ENCODE results near the gene SLC2A11. TPM values are rescaled to one million over a fixed set of nuclear protein-coding genes. Genes with fewer than 3 reads are reported as not detected.

SLC2A11 gene
- total and polyA plus RNA-seq, 3 donors from 2014 or later: 14.3 to 22.7 (median 21.8) TPM

DNA sequence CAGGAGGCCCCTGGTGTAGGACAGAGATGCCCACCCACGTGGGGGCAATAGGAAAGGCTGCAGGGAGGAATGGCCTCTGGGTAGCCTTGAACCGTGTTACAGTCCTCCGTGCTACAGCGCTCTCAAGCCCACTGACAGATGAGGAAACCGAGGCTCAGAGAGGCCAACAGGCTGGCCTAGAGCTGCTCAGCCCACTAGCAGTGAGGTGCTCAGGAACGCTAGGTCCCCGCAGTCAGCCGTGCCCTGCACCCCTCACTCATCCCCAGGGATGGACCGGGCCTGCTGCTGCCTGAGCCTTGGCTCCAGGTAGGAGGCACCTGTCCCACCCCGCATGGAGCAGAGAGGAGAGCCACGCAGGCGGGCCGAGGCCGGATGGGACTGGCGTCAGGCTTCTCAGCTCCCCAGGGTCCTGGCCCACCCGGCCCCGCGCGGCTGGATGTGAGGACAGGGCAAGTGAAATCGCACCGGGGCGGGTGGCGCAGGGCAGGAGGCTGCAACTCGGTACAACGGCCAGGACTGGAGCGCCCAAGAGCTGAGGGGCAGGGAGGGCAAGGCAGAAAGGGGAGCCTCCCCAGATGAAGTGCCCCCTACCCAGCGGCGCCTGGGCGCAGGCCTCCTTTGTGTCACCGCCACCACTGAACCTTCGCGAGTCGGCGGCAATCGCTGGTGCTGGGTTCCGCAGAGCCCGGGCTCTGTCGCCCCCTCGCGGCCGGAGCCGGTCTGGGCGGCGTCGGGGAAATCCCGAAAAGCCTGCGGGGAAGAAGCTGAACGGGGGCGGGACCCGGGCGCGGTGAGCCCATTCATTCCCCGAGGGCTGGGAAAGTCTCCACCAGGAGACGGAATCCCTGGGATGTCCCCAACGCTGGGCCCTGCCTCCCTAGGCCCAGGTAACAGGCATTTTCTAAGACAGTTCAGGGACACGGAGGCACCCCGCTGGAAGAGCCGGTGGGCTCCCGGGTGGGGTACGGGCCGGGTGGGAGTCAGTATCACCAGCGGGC is 8.4 kb upstream of the SLC2A11 start:
- H3K36me3 ChIP-seq (ENCODE audit: low read depth, missing control alignments): no peaks in the 10 kb centered on the region
- no peaks in the 10 kb centered on the region for H3K9me3 ChIP-seq
- DNase-seq: peak; percentile 86
- no peak for TF ChIP-seq POLR2A (IDR thresholded peaks at IDR 0.05)
- TF ChIP-seq, protein P1, sequence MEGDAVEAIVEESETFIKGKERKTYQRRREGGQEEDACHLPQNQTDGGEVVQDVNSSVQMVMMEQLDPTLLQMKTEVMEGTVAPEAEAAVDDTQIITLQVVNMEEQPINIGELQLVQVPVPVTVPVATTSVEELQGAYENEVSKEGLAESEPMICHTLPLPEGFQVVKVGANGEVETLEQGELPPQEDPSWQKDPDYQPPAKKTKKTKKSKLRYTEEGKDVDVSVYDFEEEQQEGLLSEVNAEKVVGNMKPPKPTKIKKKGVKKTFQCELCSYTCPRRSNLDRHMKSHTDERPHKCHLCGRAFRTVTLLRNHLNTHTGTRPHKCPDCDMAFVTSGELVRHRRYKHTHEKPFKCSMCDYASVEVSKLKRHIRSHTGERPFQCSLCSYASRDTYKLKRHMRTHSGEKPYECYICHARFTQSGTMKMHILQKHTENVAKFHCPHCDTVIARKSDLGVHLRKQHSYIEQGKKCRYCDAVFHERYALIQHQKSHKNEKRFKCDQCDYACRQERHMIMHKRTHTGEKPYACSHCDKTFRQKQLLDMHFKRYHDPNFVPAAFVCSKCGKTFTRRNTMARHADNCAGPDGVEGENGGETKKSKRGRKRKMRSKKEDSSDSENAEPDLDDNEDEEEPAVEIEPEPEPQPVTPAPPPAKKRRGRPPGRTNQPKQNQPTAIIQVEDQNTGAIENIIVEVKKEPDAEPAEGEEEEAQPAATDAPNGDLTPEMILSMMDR (IDR thresholded peaks at IDR 0.05): peak; percentile 93 to 97 (median 97)
- H3K27ac ChIP-seq: no peak overlapping the region
- H3K4me3 ChIP-seq: peak overlapping the region; percentile 11 to 36
- 21 to 26% methylated on average over 9 to 61 of the region's 62 CpGs for WGBS, 2 donors
- intact Hi-C loops (cut with DNase I; ENCODE audit: low total_unique reads): loop anchor here (5.0 kb wide), 1 partner anchor 82 kb away; the partner anchor contains the start of gene CHCHD10
- H3K4me1 ChIP-seq: peaks cover 23% of the 10 kb centered on the region
- no peaks in the 10 kb centered on the region for H3K27me3 ChIP-seq

DNA sequence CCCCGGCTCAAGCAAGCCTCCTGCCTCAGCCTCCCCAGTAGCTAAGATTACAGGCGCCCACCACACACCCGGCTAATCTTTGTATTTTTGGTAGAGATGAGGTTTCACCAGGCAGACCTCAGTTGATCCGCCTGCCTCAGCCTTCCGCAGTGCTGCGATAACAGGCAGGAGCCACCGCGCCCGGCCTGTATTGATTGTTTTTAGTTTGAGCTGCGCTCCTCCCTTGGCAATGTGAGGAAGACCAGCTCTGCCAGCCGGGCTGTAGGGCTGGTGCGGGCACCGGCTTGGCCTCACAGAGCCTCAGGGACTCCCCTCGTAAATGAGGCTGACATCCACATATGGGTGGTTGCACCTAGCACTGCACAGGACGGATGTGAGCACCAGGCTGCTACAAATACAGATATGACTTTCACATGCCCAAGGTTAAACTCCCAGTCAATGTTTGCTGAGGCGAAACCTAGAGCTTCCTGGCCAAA is 7.5 kb upstream of the SLC2A11 start:
- H3K27me3 ChIP-seq: no peaks in the 10 kb centered on the region
- intact Hi-C loops (cut with DNase I; ENCODE audit: low total_unique reads): no loop called here
- peak overlapping the region in 1 of 2 donors; percentile 11 for H3K4me3 ChIP-seq
- DNase-seq: no peak
- no peaks in the 10 kb centered on the region for H3K9me3 ChIP-seq
- TF ChIP-seq, protein P1 (IDR thresholded peaks at IDR 0.05): no peak
- TF ChIP-seq POLR2A (IDR thresholded peaks at IDR 0.05): no peak
- WGBS, 2 donors: 59 to 65% methylated on average over 15 to 16 of the region's 16 CpGs
- H3K4me1 ChIP-seq: peaks cover 21% of the 10 kb centered on the region
- H3K27ac ChIP-seq: no peak overlapping the region
- H3K36me3 ChIP-seq (ENCODE audit: low read depth, missing control alignments): no peaks in the 10 kb centered on the region

DNA sequence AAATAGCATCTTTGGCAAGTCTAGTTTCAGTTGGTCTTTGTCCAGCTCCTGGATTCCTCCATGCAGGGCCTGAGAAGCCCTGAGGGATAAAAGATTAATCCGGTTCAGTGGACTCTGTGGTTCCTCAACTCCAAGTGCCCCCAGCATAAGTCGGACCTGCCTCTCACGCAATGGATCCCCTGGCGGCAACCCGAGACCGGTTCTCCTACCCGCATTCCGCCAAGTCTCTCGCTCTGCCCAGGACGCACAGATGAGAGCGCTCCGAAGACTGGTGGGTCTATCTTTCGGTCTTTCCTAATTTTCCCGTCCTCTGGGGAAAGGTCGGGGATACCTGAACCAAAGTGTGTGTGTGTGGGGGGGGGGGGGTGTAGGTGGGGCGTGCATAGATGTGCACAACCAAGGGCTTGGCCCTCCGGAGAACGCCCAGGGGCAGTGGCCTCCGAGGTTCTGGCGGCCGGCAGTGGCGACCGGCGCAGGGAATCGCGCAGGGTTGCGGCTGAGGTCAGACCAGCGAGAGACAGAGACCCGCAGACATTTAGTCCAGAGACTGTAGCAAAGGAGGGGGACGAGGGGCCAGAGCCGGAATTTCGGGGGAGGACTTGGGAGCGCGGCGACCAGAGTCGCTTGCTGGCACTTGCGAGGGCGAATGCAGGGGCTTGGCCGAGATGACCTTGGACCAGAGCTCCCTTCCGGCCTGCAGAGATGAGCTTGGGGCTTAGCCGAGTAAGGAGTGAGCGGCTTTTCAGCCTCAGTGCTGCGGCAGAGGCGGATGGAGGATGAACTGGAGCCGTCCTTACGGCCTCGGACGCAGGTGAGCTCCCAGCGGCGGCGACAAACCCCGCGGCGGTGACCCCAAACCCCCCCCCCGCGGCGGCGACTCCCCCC is 712 bp upstream of the SLC2A11 start:
- no peaks in the 10 kb centered on the region for H3K27me3 ChIP-seq
- peak overlapping the region; percentile 72 to 74 for H3K4me3 ChIP-seq
- 1 to 4% methylated on average over 34 to 51 of the region's 58 CpGs for WGBS, 2 donors
- H3K27ac ChIP-seq: peak overlapping the region; percentile 91 to 93
- intact Hi-C loops (cut with DNase I; ENCODE audit: low total_unique reads): no loop called here
- TF ChIP-seq, protein P1 (IDR thresholded peaks at IDR 0.05): peak in 2 of 3 experiments; percentile 11 to 20
- TF ChIP-seq POLR2A (IDR thresholded peaks at IDR 0.05): no peak
- H3K36me3 ChIP-seq (ENCODE audit: low read depth, missing control alignments): no peaks in the 10 kb centered on the region
- H3K9me3 ChIP-seq: no peaks in the 10 kb centered on the region
- peak; percentile 62 for DNase-seq
- H3K4me1 ChIP-seq: peaks cover 12% of the 10 kb centered on the region

DNA sequence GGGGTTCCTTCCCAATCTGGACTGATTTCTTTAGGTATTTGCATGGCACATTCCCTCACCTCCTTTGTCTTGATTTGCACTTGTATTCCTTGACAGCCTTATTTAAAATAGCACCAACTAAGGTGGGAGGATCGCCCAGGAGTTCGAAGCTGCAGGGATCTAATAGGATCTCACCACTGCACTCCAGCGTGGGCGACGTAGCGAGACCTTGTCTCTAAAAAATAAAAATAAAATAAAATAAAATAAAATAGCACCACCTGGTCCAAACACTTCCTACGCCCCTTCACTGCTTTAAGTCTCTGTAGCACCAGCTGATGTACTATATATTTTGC is 775 bp downstream of the SLC2A11 start:
- peaks cover 12% of the 10 kb centered on the region for H3K4me1 ChIP-seq
- no peak for TF ChIP-seq POLR2A (IDR thresholded peaks at IDR 0.05)
- TF ChIP-seq, protein P1 (IDR thresholded peaks at IDR 0.05): no peak
- peak overlapping the region in 1 of 2 donors; percentile 93 for H3K27ac ChIP-seq
- 34 to 58% methylated on average over 7 of the region's 7 CpGs for WGBS, 2 donors
- intact Hi-C loops (cut with DNase I; ENCODE audit: low total_unique reads): no loop called here
- no peaks in the 10 kb centered on the region for H3K36me3 ChIP-seq (ENCODE audit: low read depth, missing control alignments)
- no peaks in the 10 kb centered on the region for H3K9me3 ChIP-seq
- H3K27me3 ChIP-seq: no peaks in the 10 kb centered on the region
- peak overlapping the region; percentile 72 to 74 for H3K4me3 ChIP-seq
- DNase-seq: no peak
